Stimulated activated CD4-positive, alpha-beta T cell treated with anti-CD3 and anti-CD28 coated beads, Interleukin-15, amount 100 ng/mL, for 48 hours (primary cell): ENCODE data around the gene SF3A2.
"Not testable (repeated sequence)": the region's sequence is repeated elsewhere in the genome, so short reads cannot be mapped to it uniquely, and the experiment has no call there.

Source experiments
- DNase-seq, 2 donors: peaks; one replicate each; pipeline ENCODE4 v3.0.0-alpha.2; 2020; ENCODE audit warnings: low read depth in 2 of 2

The SF3A2 gene

GRCh38 chr19:2274931-2275535 is 38.4 kb downstream of the SF3A2 start:
- no peak for DNase-seq

GRCh38 chr19:2275588-2276428 is 39.2 kb downstream of the SF3A2 start:
- DNase-seq: no peak

DNA sequence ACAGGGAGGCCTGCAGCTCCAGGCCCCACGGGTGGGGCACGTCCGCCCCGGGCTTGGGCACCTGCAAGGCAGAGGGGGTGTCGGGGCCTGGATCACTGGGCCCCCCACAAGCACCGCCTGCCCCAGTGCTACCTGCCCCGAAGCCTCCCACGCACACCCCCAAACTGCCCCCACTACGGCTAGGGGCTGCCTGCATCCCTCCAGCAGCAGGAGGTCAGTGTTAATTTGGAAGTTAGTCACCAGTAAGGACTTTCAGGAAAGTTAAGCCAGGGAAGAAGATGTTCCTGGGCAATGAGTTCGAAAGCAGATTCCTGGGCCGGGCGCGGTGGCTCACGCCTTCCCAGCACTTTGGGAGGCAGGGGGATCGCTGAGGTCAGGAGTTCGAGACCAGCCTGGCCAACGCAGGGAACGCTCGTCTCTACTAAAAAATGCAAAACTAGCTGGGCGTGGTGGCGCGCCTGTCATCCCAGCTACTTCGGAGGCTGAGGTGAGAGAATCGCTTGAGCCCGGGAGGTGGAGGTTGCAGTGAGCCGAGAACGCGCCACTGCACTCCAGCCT is 39.9 kb downstream of the SF3A2 start:
- DNase-seq: no peak

DNA sequence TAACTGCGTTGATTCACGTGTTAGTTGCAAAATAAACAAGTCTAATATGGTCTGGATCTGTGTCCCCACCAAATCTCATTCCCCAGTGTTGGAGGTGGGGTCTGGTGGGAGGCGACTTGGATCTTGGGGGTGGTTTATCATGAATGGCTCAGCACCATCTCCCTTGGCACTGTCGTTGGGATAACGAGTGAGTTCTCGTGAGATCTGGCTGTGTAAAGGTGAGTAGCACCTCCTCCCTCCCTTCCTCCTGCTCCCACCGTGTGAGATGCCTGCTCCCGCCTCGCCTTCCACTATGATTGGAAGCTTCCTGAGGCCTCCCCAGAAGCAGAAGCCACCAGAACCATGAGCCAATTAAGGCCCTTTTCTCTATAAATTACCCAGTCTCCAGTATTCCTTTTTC is 40.5 kb downstream of the SF3A2 start:
- DNase-seq: no peak

DNA sequence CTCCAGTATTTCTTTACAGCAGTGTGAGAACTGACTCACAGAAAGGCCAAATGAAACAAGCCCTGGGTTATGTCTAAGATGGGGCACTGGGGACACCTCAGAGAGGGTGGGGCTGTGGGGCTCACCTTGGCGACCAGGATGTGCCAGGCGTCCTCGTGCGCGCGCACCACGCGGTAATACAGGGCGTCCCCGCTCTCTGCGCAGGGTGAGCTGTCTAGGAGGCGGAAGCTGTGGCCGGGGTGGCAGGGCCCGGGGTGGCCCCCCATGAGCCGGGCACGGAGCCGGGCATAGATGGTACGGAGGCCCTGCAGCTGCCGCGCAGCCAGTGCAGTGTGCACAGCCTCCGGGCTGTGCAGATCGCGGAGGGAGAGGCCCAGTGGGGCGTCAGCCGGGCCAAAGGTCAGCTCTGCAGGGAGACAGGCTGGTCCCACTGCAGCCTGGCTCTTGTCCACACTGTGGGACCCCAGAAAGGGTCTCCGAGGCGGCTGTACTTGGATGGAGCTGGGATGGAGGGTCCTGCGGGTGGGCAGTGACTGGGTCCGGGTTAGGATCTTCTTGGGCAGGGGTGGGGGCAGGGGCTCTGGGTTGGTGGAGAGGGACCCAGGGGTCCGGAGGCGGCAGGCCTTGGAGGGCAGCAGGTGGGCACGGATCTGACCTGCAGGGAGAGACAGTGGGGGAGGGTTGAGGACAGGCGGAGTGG is 42.0 kb downstream of the SF3A2 start:
- DNase-seq: no peak

- no peak for DNase-seq
Observed at GRCh38 chr19:2280633-2281264, 44.1 kb downstream of the SF3A2 start.

- DNase-seq: not testable (repeated sequence)
Observed at GRCh38 chr19:2281265-2282061, 44.8 kb downstream of the SF3A2 start.

GRCh38 chr19:2282062-2282861 is 45.6 kb downstream of the SF3A2 start, which contains the start of gene PEAK3:
PEAK3 (minus strand) TSS chr19:2282175; CDS start chr19:2280931, 1,244 bp downstream.
- no peak for DNase-seq

GRCh38 chr19:2282862-2283237 is 46.2 kb downstream of the SF3A2 start:
- DNase-seq: no peak

- no peak for DNase-seq
Observed at GRCh38 chr19:2283835-2284507, 47.3 kb downstream of the SF3A2 start.

- no peak for DNase-seq
Observed at GRCh38 chr19:2286402-2287140, 49.9 kb downstream of the SF3A2 start.

DNA sequence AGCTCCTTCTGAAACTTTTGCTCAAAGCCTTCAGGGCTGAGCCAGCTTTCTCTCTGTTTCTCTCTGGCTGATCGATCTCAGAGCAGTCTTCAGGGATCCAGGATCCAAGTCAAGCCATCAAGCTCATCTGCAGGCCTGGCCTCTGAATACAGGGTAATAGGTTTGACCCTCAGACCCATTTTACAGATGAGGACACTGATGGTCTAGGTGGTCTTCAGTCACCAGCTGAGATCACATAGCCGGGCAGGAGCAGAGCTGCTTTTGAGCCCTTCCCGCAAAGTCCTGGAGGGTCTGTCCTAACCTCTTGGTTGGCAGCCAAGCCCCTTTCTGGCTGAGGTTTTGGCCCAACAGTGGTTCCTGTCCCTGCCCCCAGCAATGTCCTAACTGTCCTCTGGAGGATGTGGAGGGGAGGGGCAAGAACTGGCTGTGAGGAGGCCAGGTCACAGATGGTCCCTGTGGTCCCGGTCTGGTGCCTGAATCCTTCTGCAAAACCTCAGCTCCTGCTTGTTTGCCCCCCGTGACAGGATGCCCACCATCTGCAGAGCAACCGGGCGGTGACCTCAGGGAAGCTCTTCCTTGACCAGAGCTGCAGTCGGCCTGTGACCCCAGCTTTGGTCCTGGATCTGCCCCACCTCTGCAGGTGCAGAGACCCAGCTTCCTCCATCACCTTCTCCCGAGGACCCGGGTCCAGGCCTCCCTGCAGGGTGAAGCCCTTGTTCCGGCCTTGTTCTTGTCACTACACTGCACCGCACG is 51.1 kb downstream of the SF3A2 start:
- DNase-seq: no peak

DNA sequence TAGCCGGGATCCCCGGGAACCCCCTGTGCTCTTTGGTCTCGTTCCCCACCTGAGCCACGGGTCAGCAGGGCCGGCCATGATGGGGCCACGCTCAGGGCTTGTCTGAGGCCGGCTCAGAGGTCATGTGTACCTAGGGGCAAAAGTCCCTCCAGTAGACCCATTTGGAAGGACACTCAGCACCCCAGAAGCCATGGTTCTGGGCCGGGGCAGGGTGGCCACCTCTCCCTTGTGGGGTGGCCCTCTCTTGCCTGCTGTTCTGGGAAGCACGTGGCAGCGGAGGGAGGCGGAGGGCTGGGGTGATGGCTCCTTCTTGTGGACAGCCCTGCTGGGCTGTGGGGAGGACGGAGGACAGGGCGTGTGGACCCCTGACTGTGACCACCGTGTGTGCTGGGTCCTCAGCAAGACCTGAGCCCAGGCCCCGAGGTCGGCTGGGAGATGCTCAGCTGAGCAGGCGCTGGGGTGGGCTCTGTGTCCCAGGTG is 51.8 kb downstream of the SF3A2 start:
- no peak for DNase-seq

- DNase-seq: no peak
Observed at GRCh38 chr19:2288818-2289713, 52.4 kb downstream of the SF3A2 start.

DNA sequence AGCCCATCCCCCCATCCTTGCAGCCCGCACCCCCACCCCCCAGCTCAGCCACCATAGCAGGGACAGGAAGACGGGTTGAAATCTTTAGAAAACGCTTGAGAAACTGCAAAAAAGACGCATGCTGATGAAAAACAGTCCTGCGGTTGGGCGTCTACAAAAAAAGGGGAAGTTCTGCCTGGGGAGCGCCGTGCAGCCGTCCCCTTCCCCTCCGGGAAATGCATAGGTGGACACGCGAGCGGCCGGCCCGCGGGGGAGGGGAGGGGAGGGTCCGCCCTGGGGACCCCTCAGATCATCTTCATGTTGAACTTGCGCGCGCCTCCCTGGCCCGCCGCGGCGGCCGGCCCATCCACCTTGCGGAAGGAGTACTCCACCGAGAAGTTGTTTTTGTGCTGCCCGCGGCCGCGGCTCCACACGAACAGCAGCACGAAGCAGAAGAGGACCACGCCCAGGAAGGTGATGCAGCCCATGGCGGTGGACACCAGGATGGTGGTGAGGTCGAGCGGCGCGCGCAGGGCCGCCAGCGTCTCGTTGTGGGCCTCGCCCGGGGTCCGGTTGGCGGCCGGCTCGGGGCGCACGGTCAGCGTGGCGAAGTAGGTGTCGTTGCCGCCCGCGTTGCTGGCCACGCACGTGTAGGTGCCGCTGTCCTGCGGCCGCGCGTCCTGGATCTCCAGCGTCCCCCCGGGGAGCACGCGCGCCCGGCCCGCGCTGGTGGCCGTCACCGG is 53.3 kb downstream of the SF3A2 start:
- DNase-seq: no peak

- no peak for DNase-seq
Observed at GRCh38 chr19:2290441-2291184, 54.0 kb downstream of the SF3A2 start.
